ENCODE results near the gene EID2.
A peak's percentile ranks its signal among the peaks of the same experiment; 100 is the strongest.

The EID2 gene

GRCh38 chr19:39508629-39509028, 31.3 kb downstream of the EID2 start:
- Histone ChIP-seq H3K27me3 (ENCODE audit: control insufficient read depth in 1 of 2, insufficient read depth in 1 of 2, low read length in 2 of 2) (peaks cover 50 to 71% of the 10 kb centered on the region in 2 experiments), H3K4me3 (ENCODE audit: insufficient read depth in 1 of 2, low read depth in 1 of 2, low read length in 2 of 2) (no peak overlapping the region), H2BK12ac (ENCODE audit: low read length in 2 of 2) (no peak overlapping the region), H3K9me3 (ENCODE audit: control insufficient read depth, low read length) (no peaks in the 10 kb centered on the region), H2AK5ac (ENCODE audit: low read length, severe bottlenecking) (no peak overlapping the region), H2BK120ac (ENCODE audit: low read depth, low read length) (no peak overlapping the region), H3K27ac (ENCODE audit: low read length, poor library complexity, severe bottlenecking) (no peak overlapping the region), H3K79me1 (replicated peaks; ENCODE audit: low read length, poor library complexity, severe bottlenecking) (no peaks in the 10 kb centered on the region), H3K4me2 (ENCODE audit: low read length, poor library complexity, severe bottlenecking) (no peak overlapping the region), H3K9ac (ENCODE audit: low read length) (no peak overlapping the region), H3K23ac (ENCODE audit: low read length in 2 of 2) (no peak overlapping the region), H3K4ac (ENCODE audit: low read depth in 1 of 2, low read length in 2 of 2) (no peak overlapping the region), H3K14ac (ENCODE audit: low read length in 2 of 2) (no peak overlapping the region), H3K36me3 (ENCODE audit: control insufficient read depth in 1 of 2, insufficient read depth in 2 of 2, low read depth in 1 of 2, low read length in 2 of 2) (no peaks in the 10 kb centered on the region), H3K18ac (ENCODE audit: low read depth in 1 of 2, low read length in 2 of 2) (no peak overlapping the region), H3K4me1 (ENCODE audit: control insufficient read depth, insufficient read depth, low read depth, low read length) (peaks cover 10% of the 10 kb centered on the region), H4K8ac (ENCODE audit: low read length) (no peak overlapping the region), H2AFZ (ENCODE audit: low read depth, low read length) (no peak overlapping the region), H4K91ac (ENCODE audit: low read length) (no peak overlapping the region), H2BK5ac (ENCODE audit: low read depth, low read length, poor library complexity, severe bottlenecking) (no peak overlapping the region), H2BK15ac (ENCODE audit: low read depth, poor library complexity, severe bottlenecking) (no peak overlapping the region)
- DNase-seq: no peak
- WGBS: 93% methylated on average over 9 of the region's 9 CpGs

GRCh38 chr19:39507715-39508364, 32.1 kb downstream of the EID2 start:
- Histone ChIP-seq H3K23ac (ENCODE audit: low read length in 2 of 2) (peak overlapping the region in 1 of 2 experiments; percentile 5), H2AFZ (ENCODE audit: low read depth, low read length) (no peak overlapping the region), H2BK12ac (ENCODE audit: low read length in 2 of 2) (no peak overlapping the region), H3K27me3 (ENCODE audit: control insufficient read depth in 1 of 2, insufficient read depth in 1 of 2, low read length in 2 of 2) (peaks cover 49 to 71% of the 10 kb centered on the region in 2 experiments), H3K36me3 (ENCODE audit: control insufficient read depth in 1 of 2, insufficient read depth in 2 of 2, low read depth in 1 of 2, low read length in 2 of 2) (no peaks in the 10 kb centered on the region), H2AK5ac (ENCODE audit: low read length, severe bottlenecking) (no peak overlapping the region), H4K91ac (ENCODE audit: low read length) (no peak overlapping the region), H3K4me1 (ENCODE audit: control insufficient read depth, insufficient read depth, low read depth, low read length) (peaks cover 13% of the 10 kb centered on the region), H3K4me3 (ENCODE audit: insufficient read depth in 1 of 2, low read depth in 1 of 2, low read length in 2 of 2) (peak overlapping the region; percentile 68 to 79), H4K8ac (ENCODE audit: low read length) (no peak overlapping the region), H3K4me2 (ENCODE audit: low read length, poor library complexity, severe bottlenecking) (peak overlapping the region; percentile 87), H3K4ac (ENCODE audit: low read depth in 1 of 2, low read length in 2 of 2) (no peak overlapping the region), H2BK5ac (ENCODE audit: low read depth, low read length, poor library complexity, severe bottlenecking) (no peak overlapping the region), H3K27ac (ENCODE audit: low read length, poor library complexity, severe bottlenecking) (no peak overlapping the region), H3K9ac (ENCODE audit: low read length) (peak overlapping the region; percentile 45), H3K9me3 (ENCODE audit: control insufficient read depth, low read length) (no peaks in the 10 kb centered on the region), H2BK120ac (ENCODE audit: low read depth, low read length) (no peak overlapping the region), H3K18ac (ENCODE audit: low read depth in 1 of 2, low read length in 2 of 2) (no peak overlapping the region), H3K79me1 (replicated peaks; ENCODE audit: low read length, poor library complexity, severe bottlenecking) (no peaks in the 10 kb centered on the region), H3K14ac (ENCODE audit: low read length in 2 of 2) (no peak overlapping the region), H2BK15ac (ENCODE audit: low read depth, poor library complexity, severe bottlenecking) (no peak overlapping the region)
- 57% methylated on average over 20 of the region's 24 CpGs for WGBS
- DNase-seq: no peak

- Histone ChIP-seq H2BK15ac (ENCODE audit: low read depth, poor library complexity, severe bottlenecking) (peak overlapping the region; percentile 19), H3K4me2 (ENCODE audit: low read length, poor library complexity, severe bottlenecking) (peak overlapping the region; percentile 87), H4K8ac (ENCODE audit: low read length) (peak overlapping the region; percentile 94), H3K9ac (ENCODE audit: low read length) (peak overlapping the region; percentile 45), H3K23ac (ENCODE audit: low read length in 2 of 2) (peak overlapping the region in 1 of 2 experiments; percentile 5), H2AK5ac (ENCODE audit: low read length, severe bottlenecking) (no peak overlapping the region), H3K18ac (ENCODE audit: low read depth in 1 of 2, low read length in 2 of 2) (peak overlapping the region in 1 of 2 experiments; percentile 65), H3K4me1 (ENCODE audit: control insufficient read depth, insufficient read depth, low read depth, low read length) (peaks cover 16% of the 10 kb centered on the region), H3K79me1 (replicated peaks; ENCODE audit: low read length, poor library complexity, severe bottlenecking) (no peaks in the 10 kb centered on the region), H3K27me3 (ENCODE audit: control insufficient read depth in 1 of 2, insufficient read depth in 1 of 2, low read length in 2 of 2) (peaks cover 43 to 64% of the 10 kb centered on the region in 2 experiments), H3K14ac (ENCODE audit: low read length in 2 of 2) (no peak overlapping the region), H2BK120ac (ENCODE audit: low read depth, low read length) (no peak overlapping the region), H2AFZ (ENCODE audit: low read depth, low read length) (peak overlapping the region; percentile 94), H4K91ac (ENCODE audit: low read length) (no peak overlapping the region), H2BK5ac (ENCODE audit: low read depth, low read length, poor library complexity, severe bottlenecking) (no peak overlapping the region), H3K4me3 (ENCODE audit: insufficient read depth in 1 of 2, low read depth in 1 of 2, low read length in 2 of 2) (peak overlapping the region; percentile 68 to 79), H3K9me3 (ENCODE audit: control insufficient read depth, low read length) (no peaks in the 10 kb centered on the region), H2BK12ac (ENCODE audit: low read length in 2 of 2) (no peak overlapping the region), H3K27ac (ENCODE audit: low read length, poor library complexity, severe bottlenecking) (no peak overlapping the region), H3K4ac (ENCODE audit: low read depth in 1 of 2, low read length in 2 of 2) (no peak overlapping the region), H3K36me3 (ENCODE audit: control insufficient read depth in 1 of 2, insufficient read depth in 2 of 2, low read depth in 1 of 2, low read length in 2 of 2) (no peaks in the 10 kb centered on the region)
- DNase-seq: peak; percentile 63
- WGBS: 5% methylated on average over 71 of the region's 96 CpGs
Observed at GRCh38 chr19:39506944-39507714, 32.8 kb downstream of the EID2 start.

DNA sequence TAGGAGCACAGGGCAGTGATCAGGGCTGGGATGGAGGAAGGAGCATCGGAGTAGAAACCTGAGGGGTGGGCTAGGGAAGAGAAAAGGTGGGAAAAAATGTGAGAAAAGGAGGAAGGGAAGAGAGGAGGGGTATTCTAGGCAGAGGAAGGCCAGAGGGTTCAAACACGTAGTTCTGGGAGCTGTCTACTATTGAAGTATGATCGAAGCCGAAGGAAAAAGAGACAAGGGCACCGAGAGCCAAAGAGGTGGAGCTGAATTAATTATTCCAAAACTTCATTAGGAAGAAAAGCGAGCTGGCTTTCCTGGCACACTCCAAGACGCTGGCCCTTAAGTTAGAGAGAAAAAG, 33.4 kb downstream of the EID2 start:
- Histone ChIP-seq H3K27me3 (ENCODE audit: control insufficient read depth in 1 of 2, insufficient read depth in 1 of 2, low read length in 2 of 2) (peaks cover 43 to 62% of the 10 kb centered on the region in 2 experiments), H3K36me3 (ENCODE audit: control insufficient read depth in 1 of 2, insufficient read depth in 2 of 2, low read depth in 1 of 2, low read length in 2 of 2) (no peaks in the 10 kb centered on the region), H3K79me1 (replicated peaks; ENCODE audit: low read length, poor library complexity, severe bottlenecking) (no peaks in the 10 kb centered on the region), H3K4ac (ENCODE audit: low read depth in 1 of 2, low read length in 2 of 2) (no peak overlapping the region), H2BK5ac (ENCODE audit: low read depth, low read length, poor library complexity, severe bottlenecking) (no peak overlapping the region), H3K27ac (ENCODE audit: low read length, poor library complexity, severe bottlenecking) (no peak overlapping the region), H4K91ac (ENCODE audit: low read length) (no peak overlapping the region), H3K4me3 (ENCODE audit: insufficient read depth in 1 of 2, low read depth in 1 of 2, low read length in 2 of 2) (peak overlapping the region; percentile 68 to 79), H3K4me2 (ENCODE audit: low read length, poor library complexity, severe bottlenecking) (peak overlapping the region; percentile 87), H2AFZ (ENCODE audit: low read depth, low read length) (peak overlapping the region; percentile 94), H2BK120ac (ENCODE audit: low read depth, low read length) (no peak overlapping the region), H2BK12ac (ENCODE audit: low read length in 2 of 2) (no peak overlapping the region), H4K8ac (ENCODE audit: low read length) (peak overlapping the region; percentile 35), H3K9me3 (ENCODE audit: control insufficient read depth, low read length) (no peaks in the 10 kb centered on the region), H2BK15ac (ENCODE audit: low read depth, poor library complexity, severe bottlenecking) (no peak overlapping the region), H3K23ac (ENCODE audit: low read length in 2 of 2) (peak overlapping the region in 1 of 2 experiments; percentile 84), H3K4me1 (ENCODE audit: control insufficient read depth, insufficient read depth, low read depth, low read length) (peaks cover 16% of the 10 kb centered on the region), H2AK5ac (ENCODE audit: low read length, severe bottlenecking) (no peak overlapping the region), H3K9ac (ENCODE audit: low read length) (no peak overlapping the region), H3K14ac (ENCODE audit: low read length in 2 of 2) (no peak overlapping the region), H3K18ac (ENCODE audit: low read depth in 1 of 2, low read length in 2 of 2) (peak overlapping the region in 1 of 2 experiments; percentile 49)
- no peak for DNase-seq
- 67% methylated on average over 7 of the region's 7 CpGs for WGBS

Data from mesenchymal stem cell (in vitro differentiated cells and primary cell).